K562 (cell line): ENCODE data around the gene MAPKAPK2. TPM values are rescaled to one million over a fixed set of nuclear protein-coding genes. Genes with fewer than 3 reads are reported as not detected.
A peak's percentile ranks its signal among the peaks of the same experiment; 100 is the strongest.

Experiments
- ELF2 ChIP-seq: fragments of 250-450 bp; sonication (Bioruptor Pico); IDR thresholded peaks from 2 replicates; pipeline ENCODE4 v1.5.0; 2021; ENCODE audit warnings: mild to moderate bottlenecking
- ESRRA ChIP-seq: fragments of 450-650 bp; IDR thresholded peaks from 2 replicates; pipeline ENCODE4 v1.6.1; 2014; ENCODE audit warnings: low read depth, mild to moderate bottlenecking, moderate library complexity, borderline replicate concordance
- HNRNPLL ChIP-seq: fragments of 200-400 bp; formaldehyde crosslinking; IDR thresholded peaks from 2 replicates; pipeline ENCODE4 v1.6.1; 2017; ENCODE audit warnings: low read length, low read depth, mild to moderate bottlenecking; ENCODE audit not compliant: poor library complexity, severe bottlenecking
- IRF2 ChIP-seq: sonication (generic); formaldehyde crosslinking; IDR thresholded peaks from 2 replicates; pipeline ENCODE4 v1.8.1; 2022; ENCODE audit warnings: mild to moderate bottlenecking, missing genetic modification reagents
- KLF6 ChIP-seq: fragments of 250-450 bp; sonication (Bioruptor Pico); IDR thresholded peaks from 2 replicates; pipeline ENCODE4 v1.4.0; 2020; ENCODE audit warnings: mild to moderate bottlenecking, moderate library complexity, borderline replicate concordance
- NBN ChIP-seq: fragments of 450-650 bp; IDR thresholded peaks from 2 replicates; pipeline ENCODE4 v1.6.1; 2016; ENCODE audit warnings: low read depth, mild to moderate bottlenecking
- NCOR1 ChIP-seq: fragments of 450-650 bp; IDR thresholded peaks from 2 replicates; pipeline ENCODE4 v1.6.1; 2016; ENCODE audit warnings: mild to moderate bottlenecking, moderate library complexity
- SMC3 ChIP-seq: conservative IDR thresholded peaks from 2 replicates; pipeline ENCODE4 v1.6.1; 2011; ENCODE audit warnings: low read depth, low read length, improper control_type of control experiment; ENCODE audit not compliant: insufficient read depth
- XRCC3 ChIP-seq: fragments of 450-650 bp; IDR thresholded peaks from 2 replicates; pipeline ENCODE4 v1.6.1; 2017; ENCODE audit warnings: mild to moderate bottlenecking, moderate library complexity
- polyA plus RNA-seq, 8 experiments: library from polyadenylated mRNA; depleted of rRNA in 4 of 8; stranded (reverse) in 5 of 8; unstranded in 3 of 8; fragments of >200 nt; fragmentation: Nextera tagmentation in 2 of 8; fragmentation: Illumina TruSeq in 1 of 8; extraction: Ambion mirVana in 2 of 8; extraction: Trizol in 1 of 8; gene quantifications; 2 replicates each; pipeline versions ENCODE4 v1.2.1 to v1.2.3, GENCODE V29; 2011 to 2014; ENCODE audit warnings: inconsistent platforms in 1 of 8, missing spikeins in 1 of 8
- total RNA-seq, 7 experiments: library from RNA; depleted of rRNA in 6 of 7; stranded (reverse); fragments of >200 nt in 6 of 7; fragmentation: Illumina TruSeq in 2 of 7; extraction: Trizol in 2 of 7; gene quantifications; 2 replicates each; pipeline versions ENCODE4 v1.2.1 to v1.2.3, GENCODE V29; 2011 to 2021; ENCODE audit warnings: low replicate concordance in 1 of 7
- TF ChIP-seq, protein P1 (sequence below): sonication (generic); formaldehyde crosslinking; IDR thresholded peaks from 2 replicates; pipeline ENCODE4 v1.8.0; 2022; ENCODE audit warnings: missing genetic modification reagents, mild to moderate bottlenecking, moderate library complexity, borderline replicate concordance
- TF ChIP-seq, protein P2 (sequence below): fragments of 450-650 bp; IDR thresholded peaks from 2 replicates; pipeline ENCODE4 v1.7.1; 2018; ENCODE audit warnings: mild to moderate bottlenecking, low read depth; ENCODE audit not compliant: partially characterized antibody
- TF ChIP-seq, protein P3 (sequence below), 2 experiments: fragments of 450-650 bp; formaldehyde crosslinking in 1 of 2; IDR thresholded peaks; 2 replicates each; pipeline versions ENCODE4 v1.4.0 to v1.6.1; 2014 to 2020; ENCODE audit warnings: mild to moderate bottlenecking in 2 of 2, borderline replicate concordance in 1 of 2, low read depth in 1 of 2

Gene MAPKAPK2
- total and polyA plus RNA-seq, 9 of the 15 experiments (the other 6 are each of a cell fraction or from before 2014, with no cell fraction given): 0.63 to 94.2 (median 52.1) TPM

DNA sequence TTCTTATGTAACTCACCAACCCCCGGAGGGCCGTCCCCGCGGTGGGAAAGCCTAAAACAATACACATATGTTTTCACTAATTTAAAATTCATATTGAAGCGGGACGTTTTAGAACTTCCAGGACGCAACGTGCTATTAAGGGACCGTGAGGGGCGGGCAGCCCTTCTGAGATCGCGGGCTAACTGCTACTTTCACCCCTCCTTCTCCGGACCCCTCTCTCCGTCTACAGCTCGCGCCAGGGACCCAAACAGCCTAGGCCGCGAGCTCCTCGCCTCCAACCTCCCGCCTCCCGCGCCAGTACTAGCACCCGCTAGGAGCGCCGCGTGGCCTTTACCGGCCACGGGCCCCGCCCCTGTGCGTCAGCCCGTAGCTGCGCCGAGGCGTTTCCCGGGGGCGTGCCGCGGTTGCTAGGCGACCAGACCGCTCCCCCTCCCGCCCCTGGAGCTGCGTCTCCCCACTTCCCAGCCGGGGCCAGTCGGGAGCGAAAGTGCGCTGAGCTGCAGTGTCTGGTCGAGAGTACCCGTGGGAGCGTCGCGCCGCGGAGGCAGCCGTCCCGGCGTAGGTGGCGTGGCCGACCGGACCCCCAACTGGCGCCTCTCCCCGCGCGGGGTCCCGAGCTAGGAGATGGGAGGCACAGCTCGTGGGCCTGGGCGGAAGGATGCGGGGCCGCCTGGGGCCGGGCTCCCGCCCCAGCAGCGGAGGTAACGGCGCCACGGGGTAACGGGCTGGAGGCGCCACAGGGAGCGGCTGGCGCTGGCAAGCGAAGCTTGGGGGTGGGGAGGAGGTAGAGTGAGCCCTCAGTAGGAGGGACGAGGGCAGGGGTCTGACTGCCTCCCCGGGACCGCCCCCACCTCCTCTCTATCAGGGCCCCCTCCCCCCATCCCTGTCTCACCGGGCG lies 49.4 kb upstream of the MAPKAPK2 start, which contains the start of gene DYRK3 (continued):
- TF ChIP-seq, protein P1, sequence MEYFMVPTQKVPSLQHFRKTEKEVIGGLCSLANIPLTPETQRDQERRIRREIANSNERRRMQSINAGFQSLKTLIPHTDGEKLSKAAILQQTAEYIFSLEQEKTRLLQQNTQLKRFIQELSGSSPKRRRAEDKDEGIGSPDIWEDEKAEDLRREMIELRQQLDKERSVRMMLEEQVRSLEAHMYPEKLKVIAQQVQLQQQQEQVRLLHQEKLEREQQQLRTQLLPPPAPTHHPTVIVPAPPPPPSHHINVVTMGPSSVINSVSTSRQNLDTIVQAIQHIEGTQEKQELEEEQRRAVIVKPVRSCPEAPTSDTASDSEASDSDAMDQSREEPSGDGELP: peak; percentile 94
- TF ChIP-seq NBN (0 out of 2 replicates have a peak, but pooled peaks have one; percentile 51), HNRNPLL (peak; percentile 79), KLF6 (CRISPR knock-in tag) (no peak), IRF2 (CRISPR knock-in tag) (no peak), SMC3 (no peak), XRCC3 (no peak), NCOR1 (peak; percentile 55; the same call in 1 of the 2 replicates), ELF2 (CRISPR knock-in tag) (no peak), ESRRA (peak; percentile 72; the same call in 1 of the 2 replicates)
- TF ChIP-seq, protein P2, sequence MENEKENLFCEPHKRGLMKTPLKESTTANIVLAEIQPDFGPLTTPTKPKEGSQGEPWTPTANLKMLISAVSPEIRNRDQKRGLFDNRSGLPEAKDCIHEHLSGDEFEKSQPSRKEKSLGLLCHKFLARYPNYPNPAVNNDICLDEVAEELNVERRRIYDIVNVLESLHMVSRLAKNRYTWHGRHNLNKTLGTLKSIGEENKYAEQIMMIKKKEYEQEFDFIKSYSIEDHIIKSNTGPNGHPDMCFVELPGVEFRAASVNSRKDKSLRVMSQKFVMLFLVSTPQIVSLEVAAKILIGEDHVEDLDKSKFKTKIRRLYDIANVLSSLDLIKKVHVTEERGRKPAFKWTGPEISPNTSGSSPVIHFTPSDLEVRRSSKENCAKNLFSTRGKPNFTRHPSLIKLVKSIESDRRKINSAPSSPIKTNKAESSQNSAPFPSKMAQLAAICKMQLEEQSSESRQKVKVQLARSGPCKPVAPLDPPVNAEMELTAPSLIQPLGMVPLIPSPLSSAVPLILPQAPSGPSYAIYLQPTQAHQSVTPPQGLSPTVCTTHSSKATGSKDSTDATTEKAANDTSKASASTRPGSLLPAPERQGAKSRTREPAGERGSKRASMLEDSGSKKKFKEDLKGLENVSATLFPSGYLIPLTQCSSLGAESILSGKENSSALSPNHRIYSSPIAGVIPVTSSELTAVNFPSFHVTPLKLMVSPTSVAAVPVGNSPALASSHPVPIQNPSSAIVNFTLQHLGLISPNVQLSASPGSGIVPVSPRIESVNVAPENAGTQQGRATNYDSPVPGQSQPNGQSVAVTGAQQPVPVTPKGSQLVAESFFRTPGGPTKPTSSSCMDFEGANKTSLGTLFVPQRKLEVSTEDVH: peak; percentile 14
- TF ChIP-seq, protein P3, sequence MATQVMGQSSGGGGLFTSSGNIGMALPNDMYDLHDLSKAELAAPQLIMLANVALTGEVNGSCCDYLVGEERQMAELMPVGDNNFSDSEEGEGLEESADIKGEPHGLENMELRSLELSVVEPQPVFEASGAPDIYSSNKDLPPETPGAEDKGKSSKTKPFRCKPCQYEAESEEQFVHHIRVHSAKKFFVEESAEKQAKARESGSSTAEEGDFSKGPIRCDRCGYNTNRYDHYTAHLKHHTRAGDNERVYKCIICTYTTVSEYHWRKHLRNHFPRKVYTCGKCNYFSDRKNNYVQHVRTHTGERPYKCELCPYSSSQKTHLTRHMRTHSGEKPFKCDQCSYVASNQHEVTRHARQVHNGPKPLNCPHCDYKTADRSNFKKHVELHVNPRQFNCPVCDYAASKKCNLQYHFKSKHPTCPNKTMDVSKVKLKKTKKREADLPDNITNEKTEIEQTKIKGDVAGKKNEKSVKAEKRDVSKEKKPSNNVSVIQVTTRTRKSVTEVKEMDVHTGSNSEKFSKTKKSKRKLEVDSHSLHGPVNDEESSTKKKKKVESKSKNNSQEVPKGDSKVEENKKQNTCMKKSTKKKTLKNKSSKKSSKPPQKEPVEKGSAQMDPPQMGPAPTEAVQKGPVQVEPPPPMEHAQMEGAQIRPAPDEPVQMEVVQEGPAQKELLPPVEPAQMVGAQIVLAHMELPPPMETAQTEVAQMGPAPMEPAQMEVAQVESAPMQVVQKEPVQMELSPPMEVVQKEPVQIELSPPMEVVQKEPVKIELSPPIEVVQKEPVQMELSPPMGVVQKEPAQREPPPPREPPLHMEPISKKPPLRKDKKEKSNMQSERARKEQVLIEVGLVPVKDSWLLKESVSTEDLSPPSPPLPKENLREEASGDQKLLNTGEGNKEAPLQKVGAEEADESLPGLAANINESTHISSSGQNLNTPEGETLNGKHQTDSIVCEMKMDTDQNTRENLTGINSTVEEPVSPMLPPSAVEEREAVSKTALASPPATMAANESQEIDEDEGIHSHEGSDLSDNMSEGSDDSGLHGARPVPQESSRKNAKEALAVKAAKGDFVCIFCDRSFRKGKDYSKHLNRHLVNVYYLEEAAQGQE (IDR thresholded peaks at IDR 0.05; ENCODE audit: borderline replicate concordance): peak; percentile 22; the same call in 1 of the 2 replicates
- TF ChIP-seq, protein P3 (CRISPR knock-in tag; IDR thresholded peaks at IDR 0.05; ENCODE audit: low read depth): no peak; the same call in 1 of the 2 replicates
